GM21515 (cell line): ENCODE measurements around the gene LTF.
"Not testable (repeated sequence)": the region's sequence is repeated elsewhere in the genome, so short reads cannot be mapped to it uniquely, and the experiment has no call there.

Source experiments
- ATAC-seq: cut with Tn5 transposase; IDR thresholded peaks from one replicate; pipeline ENCODE4 v1.9.1; 2021; ENCODE audit not compliant: unreplicated experiment

The LTF gene

GRCh38 chr3:46464326-46465195 is at the start of gene LTF:
Gene LTF, minus strand, starts transcription at chr3:46464905. Its CDS starts 38 bp downstream, at chr3:46464867.
- no peak for ATAC-seq

GRCh38 chr3:46512191-46512749 is 47.6 kb upstream of the LTF start:
- no peak for ATAC-seq

GRCh38 chr3:46509661-46510187 is 45.0 kb upstream of the LTF start:
- ATAC-seq, result no peak

- ATAC-seq, result no peak
Measured at GRCh38 chr3:46508850-46509591, 44.3 kb upstream of the LTF start.

- ATAC-seq, result no peak
Measured at GRCh38 chr3:46506526-46506925, 41.8 kb upstream of the LTF start.

- no peak for ATAC-seq
Measured at GRCh38 chr3:46505953-46506352, 41.2 kb upstream of the LTF start.

- ATAC-seq, result no peak
Measured at GRCh38 chr3:46504789-46505188, 40.1 kb upstream of the LTF start.

GRCh38 chr3:46503200-46503874 is 38.6 kb upstream of the LTF start:
- no peak for ATAC-seq

- ATAC-seq, result no peak
Measured at GRCh38 chr3:46501702-46502101, 37.0 kb upstream of the LTF start.

- no peak for ATAC-seq
Measured at GRCh38 chr3:46500656-46501635, 36.2 kb upstream of the LTF start.

GRCh38 chr3:46498916-46499519 is 34.3 kb upstream of the LTF start:
- ATAC-seq, result no peak

- ATAC-seq, result no peak
Measured at GRCh38 chr3:46497556-46498265, 33.0 kb upstream of the LTF start, which contains the start of gene RTP3. Gene RTP3, plus strand, starts transcription at chr3:46497976. Its CDS starts 87 bp downstream, at chr3:46498063.

GRCh38 chr3:46496746-46497555 is 32.2 kb upstream of the LTF start:
- ATAC-seq, result no peak

GRCh38 chr3:46495901-46496456 is 31.3 kb upstream of the LTF start:
- ATAC-seq, result no peak

GRCh38 chr3:46494491-46494890 is 29.8 kb upstream of the LTF start:
- not testable (repeated sequence) for ATAC-seq

- ATAC-seq, result no peak
Measured at GRCh38 chr3:46492890-46493547, 28.3 kb upstream of the LTF start.
